Measurements from ENCODE around the gene ADARB2.

DNA sequence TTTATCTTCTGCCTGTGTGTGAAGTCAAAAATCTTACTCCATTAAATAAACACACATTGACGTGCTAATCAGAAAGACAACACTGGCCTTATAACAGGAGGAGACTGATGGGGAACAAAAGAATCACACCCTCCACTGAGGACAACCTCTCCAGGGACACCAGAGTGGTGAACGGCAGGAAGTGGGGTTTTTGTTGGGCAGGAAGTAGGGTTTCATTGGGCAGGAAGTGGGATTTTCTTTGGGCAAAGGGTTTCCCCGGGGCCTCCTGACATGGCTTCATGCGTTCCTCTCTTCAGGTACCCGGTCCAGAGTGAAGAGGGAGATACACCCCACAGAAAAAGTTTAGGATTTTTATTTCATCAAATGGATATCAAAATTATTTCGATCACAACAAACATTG lies 30.6 kb downstream of the ADARB2 start:
- TF ChIP-seq, protein P1, sequence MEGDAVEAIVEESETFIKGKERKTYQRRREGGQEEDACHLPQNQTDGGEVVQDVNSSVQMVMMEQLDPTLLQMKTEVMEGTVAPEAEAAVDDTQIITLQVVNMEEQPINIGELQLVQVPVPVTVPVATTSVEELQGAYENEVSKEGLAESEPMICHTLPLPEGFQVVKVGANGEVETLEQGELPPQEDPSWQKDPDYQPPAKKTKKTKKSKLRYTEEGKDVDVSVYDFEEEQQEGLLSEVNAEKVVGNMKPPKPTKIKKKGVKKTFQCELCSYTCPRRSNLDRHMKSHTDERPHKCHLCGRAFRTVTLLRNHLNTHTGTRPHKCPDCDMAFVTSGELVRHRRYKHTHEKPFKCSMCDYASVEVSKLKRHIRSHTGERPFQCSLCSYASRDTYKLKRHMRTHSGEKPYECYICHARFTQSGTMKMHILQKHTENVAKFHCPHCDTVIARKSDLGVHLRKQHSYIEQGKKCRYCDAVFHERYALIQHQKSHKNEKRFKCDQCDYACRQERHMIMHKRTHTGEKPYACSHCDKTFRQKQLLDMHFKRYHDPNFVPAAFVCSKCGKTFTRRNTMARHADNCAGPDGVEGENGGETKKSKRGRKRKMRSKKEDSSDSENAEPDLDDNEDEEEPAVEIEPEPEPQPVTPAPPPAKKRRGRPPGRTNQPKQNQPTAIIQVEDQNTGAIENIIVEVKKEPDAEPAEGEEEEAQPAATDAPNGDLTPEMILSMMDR (IDR thresholded peaks at IDR 0.05; ENCODE audit: poor library complexity), result no peak
- TF ChIP-seq EZH2 (IDR thresholded peaks at IDR 0.05; ENCODE audit: borderline replicate concordance) (no peak), EZH2phosphoT487 (IDR thresholded peaks at IDR 0.05; ENCODE audit: low read depth, severe bottlenecking, unreplicated experiment) (no peak)

Measured in hepatocyte (in vitro differentiated cells).